Activated T-cell treated with anti-CD3 and anti-CD28 coated beads for 1 hour (primary cell): ENCODE results near the gene VWF.

Experiments used
- DNase-seq: peaks from one replicate; pipeline ENCODE4 v3.0.0-alpha.2; 2020; ENCODE audit warnings: low read depth

The VWF gene

GRCh38 chr12:5912011-5912410 lies 212.5 kb downstream of the VWF start:
- no peak for DNase-seq

- no peak for DNase-seq
Measured at GRCh38 chr12:5910790-5911548, 213.5 kb downstream of the VWF start.

GRCh38 chr12:5909560-5909959 lies 214.9 kb downstream of the VWF start:
- DNase-seq: no peak

- no peak for DNase-seq
Measured at GRCh38 chr12:5908251-5908650, 216.2 kb downstream of the VWF start.

GRCh38 chr12:5907807-5908206 lies 216.7 kb downstream of the VWF start:
- DNase-seq: no peak

GRCh38 chr12:5905757-5906156 lies 218.7 kb downstream of the VWF start:
- DNase-seq: no peak

GRCh38 chr12:5904969-5905368 lies 219.5 kb downstream of the VWF start:
- no peak for DNase-seq

- DNase-seq: no peak
Measured at GRCh38 chr12:5904441-5904840, 220.0 kb downstream of the VWF start.

GRCh38 chr12:5902736-5903135 lies 221.7 kb downstream of the VWF start:
- DNase-seq: no peak

- DNase-seq: no peak
Measured at GRCh38 chr12:5901416-5901815, 223.1 kb downstream of the VWF start.

GRCh38 chr12:5900533-5901205 lies 223.8 kb downstream of the VWF start:
- DNase-seq: no peak

GRCh38 chr12:5900076-5900475 lies 224.4 kb downstream of the VWF start:
- DNase-seq: no peak

- no peak for DNase-seq
Measured at GRCh38 chr12:5899675-5900074, 224.8 kb downstream of the VWF start.

GRCh38 chr12:5898874-5899273 lies 225.6 kb downstream of the VWF start:
- DNase-seq: no peak
